Stimulated activated CD4-positive, alpha-beta T cell treated with anti-CD3 and anti-CD28 coated beads, Interleukin-1b, Interleukin-23, amount 100 ng/mL, for 48 hours (primary cell): ENCODE data around the gene GNA15.
A peak's percentile ranks its signal among the peaks of the same experiment; 100 is the strongest.
"Not testable (repeated sequence)": the region's sequence is repeated elsewhere in the genome, so short reads cannot be mapped to it uniquely, and the experiment has no call there.

ENCODE experiments used
- DNase-seq: peaks from one replicate; pipeline ENCODE4 v3.0.0-alpha.2; 2020

The GNA15 gene, protein sequence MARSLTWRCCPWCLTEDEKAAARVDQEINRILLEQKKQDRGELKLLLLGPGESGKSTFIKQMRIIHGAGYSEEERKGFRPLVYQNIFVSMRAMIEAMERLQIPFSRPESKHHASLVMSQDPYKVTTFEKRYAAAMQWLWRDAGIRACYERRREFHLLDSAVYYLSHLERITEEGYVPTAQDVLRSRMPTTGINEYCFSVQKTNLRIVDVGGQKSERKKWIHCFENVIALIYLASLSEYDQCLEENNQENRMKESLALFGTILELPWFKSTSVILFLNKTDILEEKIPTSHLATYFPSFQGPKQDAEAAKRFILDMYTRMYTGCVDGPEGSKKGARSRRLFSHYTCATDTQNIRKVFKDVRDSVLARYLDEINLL

DNA sequence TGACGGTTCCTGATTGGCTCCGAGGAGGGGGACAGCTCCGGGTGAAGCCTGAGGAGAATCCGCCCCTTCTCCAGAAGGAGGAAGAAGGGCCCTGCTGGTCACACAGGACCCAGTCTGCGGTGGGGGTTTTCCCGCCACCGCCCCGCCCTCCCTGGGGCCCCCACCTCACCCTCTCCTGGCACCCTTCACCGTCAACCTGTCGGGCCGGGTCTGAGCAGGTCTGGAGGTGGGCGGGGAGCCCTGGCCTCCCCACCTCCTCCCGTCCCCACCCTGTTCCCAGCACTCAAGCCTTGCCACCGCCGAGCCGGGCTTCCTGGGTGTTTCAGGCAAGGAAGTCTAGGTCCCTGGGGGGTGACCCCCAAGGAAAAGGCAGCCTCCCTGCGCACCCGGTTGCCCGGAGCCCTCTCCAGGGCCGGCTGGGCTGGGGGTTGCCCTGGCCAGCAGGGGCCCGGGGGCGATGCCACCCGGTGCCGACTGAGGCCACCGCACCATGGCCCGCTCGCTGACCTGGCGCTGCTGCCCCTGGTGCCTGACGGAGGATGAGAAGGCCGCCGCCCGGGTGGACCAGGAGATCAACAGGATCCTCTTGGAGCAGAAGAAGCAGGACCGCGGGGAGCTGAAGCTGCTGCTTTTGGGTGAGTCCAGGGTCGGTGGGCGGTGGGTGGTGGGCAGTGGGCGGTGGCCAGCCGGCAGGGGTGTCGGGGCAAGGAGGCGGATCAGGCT is at the start of gene GNA15:
Gene GNA15 (plus strand): TSS at position 73 of the 723 bp plus-strand sequence. CDS start 418 bp downstream, at position 491.
- peak; percentile 49 for DNase-seq

GRCh38 chr19:3087769-3088168 is 48.1 kb upstream of the GNA15 start:
- no peak for DNase-seq

- not testable (repeated sequence) for DNase-seq
These were observed 46.5 kb upstream of the GNA15 start for GRCh38 chr19:3089299-3089855.

GRCh38 chr19:3094601-3095440 is 41.0 kb upstream of the GNA15 start:
- peak; percentile 47 for DNase-seq

DNA sequence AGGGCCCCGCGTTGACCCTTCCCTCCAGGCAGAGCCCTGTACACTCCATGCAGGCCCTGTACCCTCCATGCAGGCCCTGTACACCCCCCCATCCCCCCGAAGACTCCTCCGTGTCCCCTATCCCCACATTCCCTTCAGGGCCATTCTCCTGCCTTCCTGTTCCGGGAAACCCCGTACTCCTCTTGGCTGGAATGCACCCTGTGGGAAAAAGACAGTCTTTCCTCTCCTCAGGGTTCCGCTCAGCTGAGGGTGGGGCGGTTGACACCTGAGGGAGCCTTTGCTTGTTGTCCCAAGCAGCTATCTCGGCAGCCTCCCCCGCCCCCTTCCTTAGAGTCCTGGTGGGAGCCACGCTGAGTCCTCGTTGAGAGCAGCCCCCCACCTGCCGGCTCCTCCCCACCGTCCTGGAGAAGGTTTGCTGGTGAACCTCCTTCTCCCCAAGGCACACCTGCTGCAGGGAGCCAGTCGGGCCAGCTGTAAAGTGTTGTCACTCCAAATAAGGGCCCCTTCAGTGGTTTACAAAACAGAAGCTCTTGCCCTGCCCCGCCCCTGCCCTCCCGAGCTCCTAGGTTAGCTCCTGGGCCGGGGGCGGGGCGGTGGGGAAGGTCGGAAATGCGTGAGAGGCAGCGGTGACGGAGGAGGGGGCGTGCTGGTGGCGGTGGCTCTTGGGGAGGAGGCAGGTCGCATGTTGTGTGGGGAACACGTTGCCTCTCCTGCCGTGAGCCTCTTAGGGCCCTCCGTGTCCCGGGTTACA is 40.2 kb upstream of the GNA15 start:
- DNase-seq = peak; percentile 47

DNA sequence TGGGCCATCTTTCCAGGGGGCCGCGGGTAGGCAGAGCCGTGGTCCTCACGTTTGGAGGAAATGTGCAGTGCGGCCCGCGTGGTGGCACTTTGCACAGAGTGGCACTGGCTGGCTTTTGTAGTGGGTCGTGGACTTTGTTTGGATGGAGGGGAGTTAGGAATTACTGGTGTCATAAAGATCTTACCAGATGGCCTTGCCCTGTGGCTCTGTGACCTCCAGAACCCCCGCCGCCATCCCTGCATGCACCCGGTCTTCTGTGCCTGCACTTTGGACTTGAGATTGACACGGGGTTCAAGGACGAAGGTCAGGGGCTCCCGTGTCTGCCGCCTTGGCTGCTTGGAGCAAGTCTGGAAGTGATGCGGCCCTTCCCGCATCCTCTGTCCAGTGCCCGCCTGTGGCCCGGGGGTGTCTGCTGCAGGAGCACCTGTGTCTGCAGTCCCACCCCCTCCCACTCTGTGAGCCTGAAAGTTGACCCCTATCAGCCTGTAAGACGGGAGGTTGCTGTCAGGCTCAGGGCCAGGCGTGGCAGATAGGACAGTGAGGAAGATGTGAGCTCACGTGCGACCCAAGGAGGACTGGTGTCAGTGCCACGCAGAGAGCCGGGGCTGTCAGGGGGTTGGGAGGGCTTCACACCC is 39.4 kb upstream of the GNA15 start:
- no peak for DNase-seq

- DNase-seq = no peak
These were observed 38.9 kb upstream of the GNA15 start for GRCh38 chr19:3096902-3097326.

- DNase-seq = no peak
These were observed 38.4 kb upstream of the GNA15 start for GRCh38 chr19:3097442-3097871.

DNA sequence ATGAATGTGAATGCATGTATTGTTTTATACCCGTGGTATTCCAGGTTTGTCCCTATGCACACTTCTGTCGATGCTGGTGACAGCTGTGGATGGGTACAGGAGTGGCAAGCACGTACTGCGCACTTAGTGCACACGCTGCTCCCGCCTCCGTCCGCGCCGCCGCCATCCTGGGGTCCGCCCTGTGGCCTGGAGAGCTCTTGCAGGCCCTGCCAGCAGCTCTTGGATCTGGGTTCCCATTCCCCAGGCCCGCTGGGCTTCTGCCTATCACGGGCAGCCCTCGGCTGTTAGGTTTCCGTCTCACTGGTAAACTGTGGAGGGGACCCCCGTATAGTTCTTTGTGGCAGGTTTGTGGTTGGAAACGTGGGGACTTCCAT is 37.7 kb upstream of the GNA15 start:
- DNase-seq = no peak

- no peak for DNase-seq
These were observed 37.1 kb upstream of the GNA15 start for GRCh38 chr19:3098515-3099346.

GRCh38 chr19:3099347-3100145 is 36.3 kb upstream of the GNA15 start:
- DNase-seq = no peak

- no peak for DNase-seq
These were observed 35.5 kb upstream of the GNA15 start for GRCh38 chr19:3100331-3100730.

GRCh38 chr19:3100747-3101730 is 34.8 kb upstream of the GNA15 start:
- no peak for DNase-seq

DNA sequence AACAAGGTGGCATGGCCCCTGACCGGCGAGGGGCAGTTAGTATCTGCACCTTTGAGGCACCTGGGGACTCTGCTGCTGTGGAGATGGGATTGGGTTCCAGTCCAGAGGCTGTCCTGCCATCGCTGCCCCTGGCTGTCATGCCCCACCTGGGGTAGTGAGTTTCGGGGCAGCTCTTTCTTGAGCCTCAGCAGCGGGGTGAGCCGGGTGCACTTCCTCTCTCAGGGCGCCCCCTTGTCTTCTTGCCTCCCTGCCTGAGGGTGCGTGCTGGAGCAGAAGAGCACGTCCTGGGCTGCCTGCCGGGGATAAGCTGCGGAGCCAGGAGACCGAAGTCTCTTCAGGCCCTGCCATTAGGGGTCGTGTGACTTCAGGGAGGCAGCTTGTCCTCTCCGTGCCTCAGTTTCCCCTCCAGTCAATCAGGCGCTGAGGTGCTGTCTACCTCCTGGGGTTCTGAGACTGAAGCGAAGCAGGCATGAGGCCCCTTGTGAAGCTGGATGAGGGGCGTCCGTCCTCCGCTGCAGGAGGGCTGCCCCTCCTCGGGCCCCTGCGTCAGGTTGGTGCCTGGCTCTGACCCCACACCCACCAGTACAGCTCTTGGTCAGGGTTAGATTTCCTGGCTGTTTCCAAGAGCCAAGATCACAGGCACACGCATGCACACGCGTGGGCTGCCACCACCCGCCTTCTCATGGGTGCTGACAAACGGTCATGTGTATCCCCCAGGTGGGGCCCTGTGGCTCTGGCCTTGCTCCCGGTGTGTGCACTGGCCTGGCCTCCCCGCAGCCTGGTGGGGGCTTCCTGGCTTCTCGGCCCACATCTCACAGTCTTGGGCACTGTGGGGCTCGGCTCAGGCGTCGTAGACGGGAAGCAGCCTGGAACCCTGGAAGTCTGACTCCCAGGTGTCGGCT is 33.3 kb upstream of the GNA15 start:
- DNase-seq = no peak

GRCh38 chr19:3104708-3104983 is 31.2 kb upstream of the GNA15 start:
- DNase-seq = no peak

GRCh38 chr19:3105641-3106508 is 30.0 kb upstream of the GNA15 start:
- no peak for DNase-seq
